ENCODE results near the gene TUBB2B. TPM values are rescaled to one million over a fixed set of nuclear protein-coding genes. Genes with fewer than 3 reads are reported as not detected.

The TUBB2B gene
- polyA plus RNA-seq, 2 of the 4 experiments (the other 2 are of a cell fraction) = 10.8 to 18.0 TPM

GRCh38 chr6:3220366-3220765, 7.1 kb downstream of the TUBB2B start (continued):
- no peak for TF ChIP-seq RAD21 (conservative IDR thresholded peaks at IDR 0.05 in 1 of 2, IDR thresholded peaks at IDR 0.05 in 1 of 2)
- no peak for TF ChIP-seq CBX8 (IDR thresholded peaks at IDR 0.05)

GRCh38 chr6:3218266-3218665, 9.2 kb downstream of the TUBB2B start:
- Histone ChIP-seq H3K4me3 (no peak overlapping the region), H3K4me2 (no peak overlapping the region), H3K4me1 (no peaks in the 10 kb centered on the region), H3K27ac (no peak overlapping the region), H3K9me3 (no peaks in the 10 kb centered on the region)
- TF ChIP-seq BCL3 (IDR thresholded peaks at IDR 0.05) (no peak), KDM1A (IDR thresholded peaks at IDR 0.05; ENCODE audit: low read depth) (no peak), ZFP36 (IDR thresholded peaks at IDR 0.05; ENCODE audit: borderline replicate concordance, partially characterized antibody) (no peak), SREBF2 (IDR thresholded peaks at IDR 0.05) (no peak), HMGXB4 (CRISPR knock-in tag; IDR thresholded peaks at IDR 0.05; ENCODE audit: borderline replicate concordance) (no peak), USF2 (IDR thresholded peaks at IDR 0.05) (no peak), ELK1 (IDR thresholded peaks at IDR 0.05; ENCODE audit: low read depth, low read length) (no peak), JUNB (IDR thresholded peaks at IDR 0.05) (no peak), PHF8 (IDR thresholded peaks at IDR 0.05; ENCODE audit: borderline replicate concordance, low read depth) (no peak)
- ATAC-seq = no peak
- WGBS (ENCODE audit: missing lambda C conversion rate) = 80% methylated on average over 10 of the region's 10 CpGs
- ChIA-PET POLR2A (no interaction called here), CTCF (interaction anchor here (0.9 to 1.8 kb wide), 2 partner anchors 31 to 33 kb away, joined by 3 to 9 read pairs; no protein-coding TSS in a partner anchor)
- no peak for FAIRE-seq
- no peak for DNase-seq (ENCODE audit: low read depth in 1 of 2, low spot score in 1 of 2)

GRCh38 chr6:3217286-3217685, 10.2 kb downstream of the TUBB2B start:
- Histone ChIP-seq H3K4me3 (no peak overlapping the region), H3K4me2 (no peak overlapping the region), H3K9me3 (no peaks in the 10 kb centered on the region), H3K4me1 (no peaks in the 10 kb centered on the region), H3K27ac (no peak overlapping the region)
- ChIA-PET CTCF (no interaction called here), POLR2A (no interaction called here)
- TF ChIP-seq HMGXB4 (CRISPR knock-in tag; IDR thresholded peaks at IDR 0.05; ENCODE audit: borderline replicate concordance) (no peak), ATOH8 (CRISPR knock-in tag; IDR thresholded peaks at IDR 0.05; ENCODE audit: low read depth) (no peak), ZNF302 (CRISPR knock-in tag; IDR thresholded peaks at IDR 0.05) (no peak), HOXB5 (CRISPR knock-in tag; IDR thresholded peaks at IDR 0.05) (no peak), SMC3 (IDR thresholded peaks at IDR 0.05) (no peak), RAD21 (conservative IDR thresholded peaks at IDR 0.05 in 1 of 2, IDR thresholded peaks at IDR 0.05 in 1 of 2) (no peak), CTCF (IDR thresholded peaks at IDR 0.05) (no peak), HOXB13 (CRISPR knock-in tag; IDR thresholded peaks at IDR 0.05; ENCODE audit: low read depth) (no peak)
- no peak for FAIRE-seq
- DNase-seq (ENCODE audit: low read depth in 1 of 2, low spot score in 1 of 2) = no peak
- ATAC-seq = no peak
- 44% methylated on average over 2 of the region's 2 CpGs for WGBS (ENCODE audit: missing lambda C conversion rate)

Data from A549 (cell line).